GM18508 (cell line): ENCODE data around the gene GNAT1.
"Not testable (repeated sequence)": the region's sequence is repeated elsewhere in the genome, so short reads cannot be mapped to it uniquely, and the experiment has no call there.

Experiments used
- ATAC-seq: cut with Tn5 transposase; IDR thresholded peaks from one replicate; pipeline ENCODE4 v1.9.1; 2021; ENCODE audit warnings: moderate number of reproducible peaks; ENCODE audit not compliant: insufficient read depth, unreplicated experiment

The GNAT1 gene

DNA sequence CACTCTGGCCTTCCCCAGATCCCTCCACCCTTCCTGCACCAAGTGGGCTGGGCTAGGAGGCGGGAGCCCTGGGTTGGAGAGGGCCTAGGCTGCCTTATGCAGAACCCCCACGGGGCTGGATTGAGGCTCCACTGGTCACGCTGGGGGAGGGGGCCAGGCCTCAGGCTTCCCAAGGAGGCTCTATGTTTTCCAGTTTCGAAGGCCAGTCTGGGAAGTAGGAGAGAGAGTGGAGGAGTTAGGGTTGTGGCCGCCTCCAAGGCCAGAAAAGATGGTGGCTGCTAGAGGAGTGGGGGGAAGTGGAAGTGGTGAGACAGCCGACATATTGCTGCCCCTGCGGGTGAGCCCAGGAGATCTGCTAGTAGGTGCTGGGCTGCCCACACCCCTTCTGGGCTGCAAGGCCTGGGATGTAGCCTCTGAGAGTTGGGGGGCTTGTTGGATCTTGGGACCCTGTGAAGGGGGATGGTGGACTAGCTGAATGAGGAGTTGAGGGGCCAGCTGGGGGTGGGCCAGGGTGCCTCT is 45.8 kb downstream of the GNAT1 start:
- no peak for ATAC-seq

DNA sequence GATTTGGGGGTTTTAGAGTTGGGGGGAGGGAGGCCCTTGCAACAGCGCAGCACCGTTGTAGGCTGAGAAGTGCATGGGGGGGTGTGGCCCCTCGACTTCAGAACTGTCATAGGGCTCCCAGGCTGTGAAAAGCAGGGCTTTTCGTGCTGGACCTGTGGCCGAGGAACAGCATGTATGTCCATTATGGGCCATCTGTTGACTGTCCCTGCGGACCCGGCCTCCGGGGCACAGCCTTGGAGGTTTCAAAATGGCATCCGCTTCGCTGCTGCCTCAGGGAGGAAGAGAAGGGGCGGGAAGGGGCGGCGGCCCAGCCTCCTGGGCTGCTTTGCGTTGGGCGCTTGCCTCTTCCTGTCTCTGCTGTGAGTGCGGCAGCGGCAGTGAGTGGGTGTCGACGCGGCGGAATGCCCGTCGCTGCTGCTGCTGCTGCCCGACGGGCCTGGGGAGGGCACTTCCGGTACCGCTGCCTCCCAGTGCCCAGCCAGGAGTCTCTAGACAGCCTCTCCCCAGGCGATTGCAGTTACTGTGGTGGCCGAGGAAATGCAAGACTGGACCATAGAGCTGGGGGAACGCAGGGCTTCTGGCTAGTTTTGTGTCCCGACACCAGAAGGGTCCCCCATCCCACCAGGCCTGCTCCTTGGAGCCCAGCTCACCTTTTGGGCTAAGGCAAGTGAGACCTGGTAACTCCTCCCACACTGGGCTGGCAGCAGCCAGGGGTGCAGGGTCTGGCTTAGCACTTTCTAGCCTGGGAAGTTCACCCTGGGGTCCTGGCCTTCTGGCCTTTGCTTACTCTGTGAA is 46.5 kb downstream of the GNAT1 start:
- no peak for ATAC-seq

GRCh38 chr3:50238549-50239026 is 47.2 kb downstream of the GNAT1 start:
- ATAC-seq = no peak

- no peak for ATAC-seq
Measured at GRCh38 chr3:50239649-50240048, 48.2 kb downstream of the GNAT1 start.

GRCh38 chr3:50241163-50241562 is 49.8 kb downstream of the GNAT1 start:
- ATAC-seq = no peak

- ATAC-seq = no peak
Measured at GRCh38 chr3:50241713-50242380, 50.4 kb downstream of the GNAT1 start.

- no peak for ATAC-seq
Measured at GRCh38 chr3:50242381-50242770, 51.0 kb downstream of the GNAT1 start.

DNA sequence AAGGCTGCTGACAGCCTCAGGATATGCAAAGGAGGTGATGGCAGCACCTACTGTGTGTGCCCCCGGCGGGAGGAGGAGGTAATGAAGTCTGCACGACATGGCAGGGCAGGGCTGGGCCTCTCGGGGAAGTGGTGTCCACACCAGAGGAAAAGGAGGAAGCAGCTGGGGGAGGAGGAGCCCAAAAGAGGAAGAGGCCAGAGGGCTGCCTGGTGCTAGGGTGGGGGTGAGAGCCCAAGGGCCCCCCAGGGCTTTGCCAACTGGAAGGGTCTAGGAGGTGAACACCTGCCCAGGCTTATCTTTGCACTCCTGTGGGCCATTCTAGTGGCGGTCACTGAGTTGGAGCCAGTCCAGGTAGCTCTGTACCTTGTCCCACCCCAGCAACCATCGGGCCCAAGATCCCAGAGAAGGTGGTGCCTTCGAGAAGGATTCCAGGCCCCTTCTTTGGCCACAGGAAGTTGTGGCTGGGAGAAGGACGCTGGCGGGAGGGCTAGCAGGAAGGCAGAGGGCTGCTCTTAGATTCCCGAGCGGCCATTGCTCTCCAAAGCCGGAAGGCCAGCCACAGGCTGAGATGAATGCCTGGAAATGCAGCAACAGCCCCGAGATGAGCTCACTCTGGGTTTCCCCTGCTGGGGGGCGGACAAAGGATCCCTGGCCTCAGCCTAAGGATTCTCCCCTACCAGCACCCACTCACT is 51.6 kb downstream of the GNAT1 start:
- ATAC-seq = no peak

DNA sequence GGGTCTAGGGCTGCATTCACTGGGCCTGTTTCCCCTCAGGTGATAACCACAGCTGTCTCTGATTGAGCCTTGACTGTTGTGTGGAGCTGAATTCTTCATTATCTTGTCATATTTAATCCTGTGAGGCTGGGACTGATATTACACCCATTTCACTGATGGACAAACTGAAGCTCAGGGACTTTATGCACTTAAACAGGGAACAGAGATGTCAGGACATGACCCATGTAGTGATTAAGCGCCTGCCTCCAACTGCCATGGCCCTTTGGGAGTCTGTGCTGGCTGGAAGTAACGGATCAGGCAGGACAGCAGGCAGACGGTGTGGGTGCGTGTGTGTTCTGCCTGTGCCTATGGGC is 52.1 kb downstream of the GNAT1 start:
- no peak for ATAC-seq

DNA sequence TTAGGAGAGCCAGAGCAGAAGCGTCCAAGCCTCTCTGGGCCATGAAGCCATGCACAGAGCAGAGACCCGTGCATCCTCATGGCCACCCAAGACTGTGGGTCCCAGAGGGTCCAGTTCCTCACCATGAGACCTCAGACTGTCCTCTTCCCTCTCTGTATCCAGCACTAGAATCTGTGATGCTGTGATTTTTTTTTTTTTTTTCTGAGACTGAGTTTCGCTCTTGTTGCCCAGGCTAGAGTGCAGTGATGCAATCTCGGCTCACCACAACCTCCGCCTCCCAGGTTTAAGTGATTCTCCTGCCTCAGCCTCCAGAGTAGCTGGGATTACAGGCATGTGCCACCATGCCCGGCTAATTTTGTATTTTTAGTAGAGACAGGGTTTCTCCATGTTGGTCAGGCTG is 53.4 kb downstream of the GNAT1 start:
- ATAC-seq = not testable (repeated sequence)

DNA sequence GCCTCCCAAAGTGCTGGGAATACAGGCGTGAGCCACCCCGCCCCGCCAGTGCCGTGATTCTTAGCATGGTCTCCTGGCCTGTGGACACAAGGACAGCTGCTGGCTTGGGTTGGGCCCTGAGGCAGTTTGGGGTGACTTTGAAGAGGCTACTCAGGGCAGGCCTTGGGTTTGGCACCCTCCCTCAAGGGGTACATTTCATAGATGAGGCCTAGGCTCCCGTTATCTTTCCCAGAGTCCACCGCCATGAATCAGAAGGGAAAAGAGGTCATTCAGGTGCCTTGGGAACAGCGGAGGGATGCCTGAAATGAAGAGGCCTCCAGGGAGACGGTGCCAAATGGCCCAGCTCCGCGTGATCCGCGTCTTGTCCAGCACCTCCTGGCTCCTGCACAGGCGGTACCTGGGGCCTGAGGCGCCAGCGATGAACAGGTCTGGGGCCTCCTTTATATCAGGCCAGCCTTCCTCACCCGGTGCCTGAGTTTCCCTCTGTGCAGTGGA is 53.9 kb downstream of the GNAT1 start:
- ATAC-seq = no peak

GRCh38 chr3:50245831-50246516 is 54.6 kb downstream of the GNAT1 start:
- ATAC-seq = no peak

- ATAC-seq = no peak
Measured at GRCh38 chr3:50246517-50246954, 55.1 kb downstream of the GNAT1 start.
